GM18858 (cell line): ENCODE results near the gene PRIMA1.

Experiments
- ATAC-seq: cut with Tn5 transposase; IDR thresholded peaks from one replicate; pipeline ENCODE4 v1.9.1; 2021; ENCODE audit not compliant: unreplicated experiment

PRIMA1 gene

GRCh38 chr14:93733631-93734030 is 54.7 kb downstream of the PRIMA1 start:
- ATAC-seq: no peak

GRCh38 chr14:93733231-93733630 is 55.1 kb downstream of the PRIMA1 start:
- ATAC-seq: no peak

- ATAC-seq: no peak
These were observed 55.8 kb downstream of the PRIMA1 start for GRCh38 chr14:93732524-93732923.

- ATAC-seq: no peak
These were observed 56.5 kb downstream of the PRIMA1 start for GRCh38 chr14:93731753-93732152.

GRCh38 chr14:93729993-93730392 is 58.3 kb downstream of the PRIMA1 start:
- ATAC-seq: no peak

- no peak for ATAC-seq
These were observed 59.7 kb downstream of the PRIMA1 start for GRCh38 chr14:93728651-93729016.

GRCh38 chr14:93727917-93728650 is 60.2 kb downstream of the PRIMA1 start:
- ATAC-seq: no peak

- no peak for ATAC-seq
These were observed 61.1 kb downstream of the PRIMA1 start for GRCh38 chr14:93727039-93727740.

- ATAC-seq: no peak
These were observed 62.3 kb downstream of the PRIMA1 start for GRCh38 chr14:93725993-93726392.

GRCh38 chr14:93725002-93725582 is 63.2 kb downstream of the PRIMA1 start:
- no peak for ATAC-seq

- ATAC-seq: no peak
These were observed 65.3 kb downstream of the PRIMA1 start for GRCh38 chr14:93723001-93723400.

GRCh38 chr14:93720981-93721483 is 67.3 kb downstream of the PRIMA1 start:
- ATAC-seq: no peak

- no peak for ATAC-seq
These were observed 68.0 kb downstream of the PRIMA1 start for GRCh38 chr14:93720076-93720815.

GRCh38 chr14:93719256-93719655 is 69.0 kb downstream of the PRIMA1 start:
- no peak for ATAC-seq

GRCh38 chr14:93717668-93718320 is 70.5 kb downstream of the PRIMA1 start:
- no peak for ATAC-seq

GRCh38 chr14:93716746-93717667 is 71.3 kb downstream of the PRIMA1 start:
- ATAC-seq: no peak

- no peak for ATAC-seq
These were observed 72.1 kb downstream of the PRIMA1 start for GRCh38 chr14:93716002-93716745.

GRCh38 chr14:93715279-93715927 is 72.9 kb downstream of the PRIMA1 start:
- ATAC-seq: no peak

- no peak for ATAC-seq
These were observed 73.7 kb downstream of the PRIMA1 start for GRCh38 chr14:93714605-93715004.
